Liver (tissue), 9 donors: ENCODE results near the gene BBS5. TPM values are rescaled to one million over a fixed set of nuclear protein-coding genes. Genes with fewer than 3 reads are reported as not detected.
"Not testable (repeated sequence)": the region's sequence is repeated elsewhere in the genome, so short reads cannot be mapped to it uniquely, and the experiment has no call there.

ENCODE experiments used
- DNase-seq: peaks from one replicate; pipeline ENCODE4 v3.0.0-alpha.2; 2017; ENCODE audit warnings: low spot score
- H3K27ac ChIP-seq, 2 donors: one replicate each; pipeline ENCODE4 v1.7.0; 2013; ENCODE audit warnings: inconsistent platforms in 2 of 2, low read length in 2 of 2, control low read depth in 1 of 2, low read depth in 1 of 2, mild to moderate bottlenecking in 1 of 2
- H3K27me3 ChIP-seq, 4 donors: one replicate each; pipeline versions ENCODE4 v1.6.1 to v1.7.0; 2013; ENCODE audit warnings: low read length in 3 of 4, inconsistent platforms in 1 of 4, mild to moderate bottlenecking in 1 of 4, moderate library complexity in 1 of 4; ENCODE audit not compliant: control insufficient read depth in 4 of 4, insufficient read depth in 4 of 4
- H3K36me3 ChIP-seq, 4 donors: one replicate each; pipeline versions ENCODE4 v1.6.1 to v1.7.0; 2013; ENCODE audit warnings: low read length in 3 of 4, mild to moderate bottlenecking in 3 of 4, low read depth in 1 of 4, moderate library complexity in 1 of 4; ENCODE audit not compliant: control insufficient read depth in 4 of 4, insufficient read depth in 3 of 4
- H3K4me1 ChIP-seq, 4 donors: one replicate each; pipeline versions ENCODE4 v1.6.1 to v1.7.0; 2013; ENCODE audit warnings: low read length in 3 of 4, mild to moderate bottlenecking in 3 of 4, moderate library complexity in 1 of 4; ENCODE audit not compliant: control insufficient read depth in 4 of 4, insufficient read depth in 4 of 4
- H3K4me3 ChIP-seq, 3 donors: one replicate each; pipeline versions ENCODE4 v1.6.1 to v1.7.0; 2013; ENCODE audit warnings: low read length in 3 of 3, control low read depth in 1 of 3, low read depth in 1 of 3, mild to moderate bottlenecking in 1 of 3
- H3K9ac ChIP-seq, 2 donors: one replicate each; pipeline ENCODE4 v1.7.0; 2013; ENCODE audit warnings: low read length in 2 of 2, mild to moderate bottlenecking in 2 of 2, moderate library complexity in 2 of 2, control low read depth in 1 of 2, low read depth in 1 of 2
- H3K9me3 ChIP-seq, 4 donors: one replicate each; pipeline versions ENCODE4 v1.6.1 to v1.7.0; 2013; ENCODE audit warnings: low read length in 3 of 4; ENCODE audit not compliant: control insufficient read depth in 4 of 4
- ATF3 ChIP-seq: IDR thresholded peaks from 2 replicates; pipeline ENCODE4 v1.6.1; 2016; ENCODE audit warnings: antibody characterized with exemption
- CTCF ChIP-seq: fragments of 150-350 bp; IDR thresholded peaks from 2 replicates; pipeline ENCODE4 v1.5.1; 2017; ENCODE audit warnings: improper control_type of control experiment, low read depth, low read length; ENCODE audit not compliant: missing input control
- EGR1 ChIP-seq, 2 donors: IDR thresholded peaks; 2 replicates each; pipeline ENCODE4 v1.6.1; 2016 to 2018; ENCODE audit warnings: antibody characterized with exemption in 2 of 2, low read depth in 2 of 2
- FOXA1 ChIP-seq: IDR thresholded peaks from 2 replicates; pipeline ENCODE4 v1.6.1; 2016; ENCODE audit warnings: antibody characterized with exemption
- FOXA2 ChIP-seq: IDR thresholded peaks from 2 replicates; pipeline ENCODE4 v1.6.1; 2016; ENCODE audit warnings: antibody characterized with exemption
- GABPA ChIP-seq, 2 donors: IDR thresholded peaks in 1 of 2; conservative IDR thresholded peaks in 1 of 2; 2 replicates each; pipeline ENCODE4 v1.6.1; 2016; ENCODE audit warnings: antibody characterized with exemption in 2 of 2, mild to moderate bottlenecking in 1 of 2, moderate library complexity in 1 of 2
- HNF4A ChIP-seq, 2 donors: conservative IDR thresholded peaks; 2 replicates each; pipeline ENCODE4 v1.6.1; 2016; ENCODE audit warnings: antibody characterized with exemption in 2 of 2, mild to moderate bottlenecking in 2 of 2
- HNF4G ChIP-seq: IDR thresholded peaks from 2 replicates; pipeline ENCODE4 v1.6.1; 2016; ENCODE audit warnings: antibody characterized with exemption
- JUND ChIP-seq, 2 donors: IDR thresholded peaks; 2 replicates each; pipeline ENCODE4 v1.6.1; 2016; ENCODE audit warnings: antibody characterized with exemption in 2 of 2
- MAX ChIP-seq: IDR thresholded peaks from 2 replicates; pipeline ENCODE4 v1.6.1; 2016; ENCODE audit warnings: antibody characterized with exemption
- NR2F2 ChIP-seq: IDR thresholded peaks from 2 replicates; pipeline ENCODE4 v1.6.1; 2016; ENCODE audit warnings: antibody characterized with exemption
- RAD21 ChIP-seq, 2 donors: IDR thresholded peaks; 2 replicates each; pipeline ENCODE4 v1.6.1; 2016; ENCODE audit warnings: antibody characterized with exemption in 2 of 2, mild to moderate bottlenecking in 2 of 2
- REST ChIP-seq: IDR thresholded peaks from 2 replicates; pipeline ENCODE4 v1.6.1; 2016; ENCODE audit warnings: antibody characterized with exemption, mild to moderate bottlenecking
- RXRA ChIP-seq, 2 donors: IDR thresholded peaks; 2 replicates each; pipeline ENCODE4 v1.6.1; 2017 to 2018; ENCODE audit warnings: antibody characterized with exemption in 2 of 2, mild to moderate bottlenecking in 1 of 2
- SP1 ChIP-seq: IDR thresholded peaks from 2 replicates; pipeline ENCODE4 v1.6.1; 2018; ENCODE audit warnings: antibody characterized with exemption, mild to moderate bottlenecking
- TAF1 ChIP-seq: conservative IDR thresholded peaks from 2 replicates; pipeline ENCODE4 v1.6.1; 2016; ENCODE audit warnings: antibody characterized with exemption, mild to moderate bottlenecking
- YY1 ChIP-seq: IDR thresholded peaks from 2 replicates; pipeline ENCODE4 v1.6.1; 2016; ENCODE audit warnings: antibody characterized with exemption, mild to moderate bottlenecking
- ZBTB33 ChIP-seq: IDR thresholded peaks from 2 replicates; pipeline ENCODE4 v1.6.1; 2016; ENCODE audit warnings: antibody characterized with exemption
- WGBS: extraction: QIAGEN DNeasy Blood & Tissue Kit; methylation state at CpG from one replicate; pipeline ENCODE4 v1.1.7; 2013; 5-methylcytosine and 5-hydroxymethylcytosine counted together
- polyA plus RNA-seq, 2 donors: library from polyadenylated mRNA; stranded (reverse) in 1 of 2; unstranded in 1 of 2; fragments of 200-250 nt in 1 of 2; fragments of >200 nt in 1 of 2; fragmentation: Nextera tagmentation in 1 of 2; extraction: Ambion mirVana in 1 of 2; gene quantifications; one replicate each; pipeline versions ENCODE4 v1.2.1 to v1.2.3, GENCODE V29; 2013 to 2015
- total RNA-seq, 2 donors: library from RNA; depleted of rRNA; stranded (reverse); fragments of >200 nt; gene quantifications; one replicate each; pipeline ENCODE4 v1.2.3, GENCODE V29; 2014
- donor health status: healthy.
- donor health status: healthy.
- donor health status: healthy.
- donor health status: healthy.
- donor health status: healthy.

Gene BBS5
- total RNA-seq (1 to 10 TPM; 2.1 TPM), polyA plus RNA-seq (1 to 10 TPM; 1.7 to 2.5 TPM)

GRCh38 chr2:169479257-169480078, at the start of gene BBS5:
TSS of gene BBS5 (plus strand) at chr2:169479494. CDS start at chr2:169479554, 60 bp downstream.
- H3K27ac ChIP-seq, result peak within 1 kb of the TSS; percentile 51 to 57
- peak within 1 kb of the TSS; percentile 55 to 69 for H3K9ac ChIP-seq
- no peaks in the 10 kb centered on the region for H3K27me3 ChIP-seq
- 1% methylated on average over 71 of the region's 71 CpGs for WGBS
- no peaks in the 10 kb centered on the region for H3K9me3 ChIP-seq
- DNase-seq, result peak; percentile 75
- peak; percentile 20 for TF ChIP-seq CTCF
- TF ChIP-seq HNF4A (conservative IDR thresholded peaks at IDR 0.05), result no peak
- TF ChIP-seq NR2F2, result no peak
- TF ChIP-seq FOXA1, result no peak
- TF ChIP-seq FOXA2, result no peak
- TF ChIP-seq HNF4G, result no peak
- TF ChIP-seq JUND (IDR thresholded peaks at IDR 0.05), result no peak
- no peak for TF ChIP-seq EGR1 (IDR thresholded peaks at IDR 0.05; ENCODE audit: low read depth in 2 of 2)
- TF ChIP-seq SP1, result peak; percentile 17
- TF ChIP-seq MAX, result no peak
- TF ChIP-seq GABPA (IDR thresholded peaks at IDR 0.05 in 1 of 2, conservative IDR thresholded peaks at IDR 0.05 in 1 of 2), result no peak
- peak; percentile 86 for TF ChIP-seq ZBTB33
- no peak for TF ChIP-seq RXRA (IDR thresholded peaks at IDR 0.05)
- no peak for TF ChIP-seq REST
- no peak for TF ChIP-seq TAF1
- TF ChIP-seq YY1, result peak; percentile 65
- TF ChIP-seq ATF3, result no peak
- peak; percentile 48 to 68 for TF ChIP-seq RAD21 (IDR thresholded peaks at IDR 0.05)
- peak within 1 kb of the TSS; percentile 65 to 81 (median 78) for H3K4me3 ChIP-seq
- H3K4me1 ChIP-seq, result peaks cover 0 to 15% (median 3%) of the 10 kb centered on the region in 4 donors
- peaks cover 4 to 6% (median 4%) of the 10 kb centered on the region in 4 donors for H3K36me3 ChIP-seq

- not testable (repeated sequence) for H3K9ac ChIP-seq, DNase-seq, H3K27me3 ChIP-seq, H3K36me3 ChIP-seq, H3K9me3 ChIP-seq, H3K27ac ChIP-seq, H3K4me3 ChIP-seq, H3K4me1 ChIP-seq
Observed at GRCh38 chr2:169431772-169432171, 47.5 kb upstream of the BBS5 start.
